H9 (cell line): Measurements from ENCODE around the gene MYLK4. TPM values are rescaled to one million over a fixed set of nuclear protein-coding genes. Genes with fewer than 3 reads are reported as not detected.

Experiments
- DNase-seq: peaks from one replicate; pipeline ENCODE4 v3.0.0-alpha.2; 2017
- H2AFZ ChIP-seq: one replicate; pipeline ENCODE4 v1.6.1; 2013; ENCODE audit warnings: mild to moderate bottlenecking, low read length, control low read depth, moderate library complexity
- H2AK5ac ChIP-seq: 2 replicates; pipeline ENCODE4 v1.6.1; 2013; ENCODE audit warnings: low read length, control low read depth, mixed read lengths; ENCODE audit not compliant: insufficient read length
- H2BK120ac ChIP-seq: one replicate; pipeline ENCODE4 v1.6.1; 2013; ENCODE audit warnings: low read depth, mild to moderate bottlenecking, low read length, control low read depth, inconsistent platforms; ENCODE audit not compliant: poor library complexity, severe bottlenecking
- H2BK12ac ChIP-seq: 2 replicates; pipeline ENCODE4 v1.6.1; 2013; ENCODE audit warnings: low read length, control low read depth, mixed read lengths, low read depth; ENCODE audit not compliant: insufficient read length
- H2BK15ac ChIP-seq: 2 replicates; pipeline ENCODE4 v1.6.1; 2013; ENCODE audit warnings: low read depth, low read length, control low read depth
- H2BK20ac ChIP-seq: one replicate; pipeline ENCODE4 v1.6.1; 2013; ENCODE audit warnings: low read depth, mild to moderate bottlenecking, low read length, control low read depth, inconsistent platforms; ENCODE audit not compliant: poor library complexity, severe bottlenecking
- H2BK5ac ChIP-seq: 2 replicates; pipeline ENCODE4 v1.6.1; 2013; ENCODE audit warnings: low read length, control low read depth, mixed read lengths; ENCODE audit not compliant: insufficient read length
- H3K14ac ChIP-seq: 2 replicates; pipeline ENCODE4 v1.6.1; 2013; ENCODE audit warnings: low read length, control low read depth; ENCODE audit not compliant: insufficient read depth
- H3K18ac ChIP-seq: 2 replicates; pipeline ENCODE4 v1.6.1; 2013; ENCODE audit warnings: low read depth, mild to moderate bottlenecking, mixed read lengths, low read length, control low read depth; ENCODE audit not compliant: insufficient read length
- H3K23ac ChIP-seq: 2 replicates; pipeline ENCODE4 v1.6.1; 2013; ENCODE audit warnings: low read length, control low read depth, mixed read lengths, low read depth; ENCODE audit not compliant: insufficient read length
- H3K23me2 ChIP-seq: 2 replicates; pipeline ENCODE4 v1.6.1; 2013; ENCODE audit warnings: low read depth, mild to moderate bottlenecking, mixed read lengths, low read length, control low read depth; ENCODE audit not compliant: insufficient read length, poor library complexity, severe bottlenecking
- H3K27ac ChIP-seq: 2 replicates; pipeline ENCODE4 v1.5.1; 2013; ENCODE audit warnings: low read length, control low read depth, mixed read lengths, low read depth; ENCODE audit not compliant: insufficient read length
- H3K27me3 ChIP-seq: 2 replicates; pipeline ENCODE4 v1.6.1; 2013; ENCODE audit warnings: low read length, control low read depth, inconsistent platforms; ENCODE audit not compliant: insufficient read depth
- H3K4ac ChIP-seq: 2 replicates; pipeline ENCODE4 v1.6.1; 2013; ENCODE audit warnings: low read depth, mild to moderate bottlenecking, control low read depth, inconsistent platforms, low read length, moderate library complexity
- H3K4me1 ChIP-seq: 2 replicates; pipeline ENCODE4 v1.6.1; 2013; ENCODE audit warnings: low read length, control low read depth, inconsistent platforms; ENCODE audit not compliant: insufficient read depth
- H3K4me2 ChIP-seq: 2 replicates; pipeline ENCODE4 v1.6.1; 2013; ENCODE audit warnings: low read length, control low read depth, mixed read lengths; ENCODE audit not compliant: insufficient read length, insufficient read depth
- H3K56ac ChIP-seq: 2 replicates; pipeline ENCODE4 v1.6.1; 2013; ENCODE audit warnings: low read depth, mild to moderate bottlenecking, mixed read lengths, low read length, control low read depth; ENCODE audit not compliant: insufficient read length
- H3K79me1 ChIP-seq: 2 replicates; pipeline ENCODE4 v1.6.1; 2013; ENCODE audit warnings: low read depth, mild to moderate bottlenecking, moderate library complexity, low read length, control low read depth, inconsistent platforms; ENCODE audit not compliant: insufficient read depth, poor library complexity, severe bottlenecking
- H3K79me2 ChIP-seq: 2 replicates; pipeline ENCODE4 v1.6.1; 2013; ENCODE audit warnings: low read length, control low read depth, inconsistent platforms; ENCODE audit not compliant: insufficient read depth
- H3K9ac ChIP-seq: 2 replicates; pipeline ENCODE4 v1.6.1; 2013; ENCODE audit warnings: low read length, control low read depth, mixed read lengths; ENCODE audit not compliant: insufficient read length; ENCODE audit errors: extremely low read depth
- H3K9me3 ChIP-seq: one replicate; pipeline ENCODE4 v1.6.1; 2013; ENCODE audit warnings: low read depth, low read length, inconsistent platforms; ENCODE audit not compliant: control insufficient read depth
- H3T11ph ChIP-seq: one replicate; pipeline ENCODE4 v1.6.1; 2013; ENCODE audit warnings: mild to moderate bottlenecking, low read length, control low read depth, inconsistent platforms
- H4K20me1 ChIP-seq: one replicate; pipeline ENCODE4 v1.6.1; 2013; ENCODE audit not compliant: control insufficient read depth, insufficient read length, insufficient read depth
- H4K5ac ChIP-seq: 2 replicates; pipeline ENCODE4 v1.6.1; 2013; ENCODE audit warnings: low read depth, mild to moderate bottlenecking, mixed read lengths, low read length, control low read depth; ENCODE audit not compliant: insufficient read length
- H4K8ac ChIP-seq: replicated peaks from 2 replicates; pipeline ENCODE4 v1.6.1; 2013; ENCODE audit warnings: low read length, control low read depth, mixed read lengths, low read depth; ENCODE audit not compliant: insufficient read length
- H4K91ac ChIP-seq: 2 replicates; pipeline ENCODE4 v1.6.1; 2013; ENCODE audit warnings: low read depth, mild to moderate bottlenecking, moderate library complexity, mixed read lengths, low read length, control low read depth; ENCODE audit not compliant: insufficient read length
- H3K27ac Mint-ChIP-seq, 3 experiments: 2 replicates in 2 of 3; 3 replicates in 1 of 3; pipeline ENCODE4 v1.8.0; 2020 to 2021; ENCODE audit warnings: mixed read lengths in 3 of 3, mild to moderate bottlenecking in 1 of 3, moderate library complexity in 1 of 3
- H3K27me3 Mint-ChIP-seq: 2 replicates; pipeline ENCODE4 v1.8.0; 2021; ENCODE audit warnings: low read depth, mild to moderate bottlenecking, moderate library complexity, mixed read lengths
- H3K36me3 Mint-ChIP-seq, 3 experiments: 2 replicates in 2 of 3; 3 replicates in 1 of 3; pipeline ENCODE4 v1.8.0; 2020 to 2021; ENCODE audit warnings: low read depth in 3 of 3, mixed read lengths in 3 of 3; ENCODE audit not compliant: insufficient read depth in 1 of 3
- H3K4me1 Mint-ChIP-seq, 2 experiments: 2 replicates each; pipeline ENCODE4 v1.8.0; 2020; ENCODE audit warnings: mixed read lengths in 2 of 2
- H3K4me3 Mint-ChIP-seq, 2 experiments: 2 replicates in 1 of 2; 3 replicates in 1 of 2; pipeline ENCODE4 v1.8.0; 2020 to 2021; ENCODE audit warnings: mild to moderate bottlenecking in 2 of 2, mixed read lengths in 2 of 2, moderate library complexity in 1 of 2
- H3K9me3 Mint-ChIP-seq, 2 experiments: 2 replicates in 1 of 2; 3 replicates in 1 of 2; pipeline ENCODE4 v1.8.0; 2020; ENCODE audit warnings: mild to moderate bottlenecking in 2 of 2, mixed read lengths in 2 of 2, moderate library complexity in 1 of 2
- CTCF ChIP-seq: fragments of 200-600 bp; sonication (generic); conservative IDR thresholded peaks from 3 replicates; pipeline ENCODE4 v1.8.0; 2021; ENCODE audit warnings: antibody characterized with exemption, mild to moderate bottlenecking
- total RNA-seq: library from RNA; stranded (reverse); gene quantifications from 2 replicates; pipeline ENCODE4 v1.2.1, GENCODE V29; 2021

MYLK4 gene
- total RNA-seq, 1 experiment from 2014 or later = 0.28 TPM

GRCh38 chr6:2753743-2754142 lies 3.0 kb upstream of the MYLK4 start:
- H3K4me2 ChIP-seq = no peak overlapping the region
- no peak overlapping the region for H2AK5ac ChIP-seq
- no peaks in the 10 kb centered on the region for H3K79me2 ChIP-seq
- H3K18ac ChIP-seq = no peak overlapping the region
- H3K4me1 ChIP-seq = no peaks in the 10 kb centered on the region
- no peak overlapping the region for H4K8ac ChIP-seq
- H3K27me3 ChIP-seq = no peaks in the 10 kb centered on the region
- Mint-ChIP-seq H3K4me1 (peaks cover 3 to 4% of the 10 kb centered on the region in 2 experiments), H3K27ac (no peak overlapping the region), H3K36me3 (no peaks in the 10 kb centered on the region), H3K27me3 (peaks cover 5% of the 10 kb centered on the region), H3K9me3 (no peaks in the 10 kb centered on the region), H3K4me3 (no peak overlapping the region)
- H2BK120ac ChIP-seq = no peak overlapping the region
- no peaks in the 10 kb centered on the region for H4K20me1 ChIP-seq
- H2BK5ac ChIP-seq = no peak overlapping the region
- H3K23me2 ChIP-seq = no peaks in the 10 kb centered on the region
- H2BK15ac ChIP-seq = no peak overlapping the region
- no peak for TF ChIP-seq CTCF
- no peak overlapping the region for H4K5ac ChIP-seq
- H3K14ac ChIP-seq = no peak overlapping the region
- H3K9ac ChIP-seq = no peak overlapping the region
- H2BK12ac ChIP-seq = no peak overlapping the region
- H3K23ac ChIP-seq = no peak overlapping the region
- no peak overlapping the region for H2AFZ ChIP-seq
- no peak overlapping the region for H3K4ac ChIP-seq
- no peak overlapping the region for H3K56ac ChIP-seq
- H3K9me3 ChIP-seq = no peaks in the 10 kb centered on the region
- H4K91ac ChIP-seq = no peak overlapping the region
- H3K27ac ChIP-seq = no peak overlapping the region
- no peaks in the 10 kb centered on the region for H3K79me1 ChIP-seq
- H3T11ph ChIP-seq = no peak overlapping the region
- H2BK20ac ChIP-seq = no peak overlapping the region
- DNase-seq = no peak
